LNCaP clone FGC (cell line): Measurements from ENCODE around the gene PIEZO2.

Experiments used
- DNase-seq: peaks from one replicate; pipeline ENCODE4 v3.0.0-alpha.2; 2011; ENCODE audit warnings: low read depth
- H3K4me3 ChIP-seq: 2 replicates; pipeline ENCODE4 v1.5.1; 2011; ENCODE audit warnings: mild to moderate bottlenecking, low read depth, low read length, control low read depth
- TF ChIP-seq, protein P1 (sequence below): IDR thresholded peaks from 2 replicates; pipeline ENCODE4 v1.5.1; 2012; ENCODE audit warnings: mild to moderate bottlenecking; ENCODE audit not compliant: control insufficient read depth, insufficient read depth; ENCODE audit errors: extremely low read depth

Gene PIEZO2

GRCh38 chr18:10928772-10929373, 220.5 kb downstream of the PIEZO2 start:
- TF ChIP-seq, protein P1, sequence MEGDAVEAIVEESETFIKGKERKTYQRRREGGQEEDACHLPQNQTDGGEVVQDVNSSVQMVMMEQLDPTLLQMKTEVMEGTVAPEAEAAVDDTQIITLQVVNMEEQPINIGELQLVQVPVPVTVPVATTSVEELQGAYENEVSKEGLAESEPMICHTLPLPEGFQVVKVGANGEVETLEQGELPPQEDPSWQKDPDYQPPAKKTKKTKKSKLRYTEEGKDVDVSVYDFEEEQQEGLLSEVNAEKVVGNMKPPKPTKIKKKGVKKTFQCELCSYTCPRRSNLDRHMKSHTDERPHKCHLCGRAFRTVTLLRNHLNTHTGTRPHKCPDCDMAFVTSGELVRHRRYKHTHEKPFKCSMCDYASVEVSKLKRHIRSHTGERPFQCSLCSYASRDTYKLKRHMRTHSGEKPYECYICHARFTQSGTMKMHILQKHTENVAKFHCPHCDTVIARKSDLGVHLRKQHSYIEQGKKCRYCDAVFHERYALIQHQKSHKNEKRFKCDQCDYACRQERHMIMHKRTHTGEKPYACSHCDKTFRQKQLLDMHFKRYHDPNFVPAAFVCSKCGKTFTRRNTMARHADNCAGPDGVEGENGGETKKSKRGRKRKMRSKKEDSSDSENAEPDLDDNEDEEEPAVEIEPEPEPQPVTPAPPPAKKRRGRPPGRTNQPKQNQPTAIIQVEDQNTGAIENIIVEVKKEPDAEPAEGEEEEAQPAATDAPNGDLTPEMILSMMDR: no peak
- DNase-seq: no peak
- no peak overlapping the region for H3K4me3 ChIP-seq

GRCh38 chr18:10928011-10928771, 221.2 kb downstream of the PIEZO2 start:
- TF ChIP-seq, protein P1: no peak
- DNase-seq: no peak
- H3K4me3 ChIP-seq: no peak overlapping the region

DNA sequence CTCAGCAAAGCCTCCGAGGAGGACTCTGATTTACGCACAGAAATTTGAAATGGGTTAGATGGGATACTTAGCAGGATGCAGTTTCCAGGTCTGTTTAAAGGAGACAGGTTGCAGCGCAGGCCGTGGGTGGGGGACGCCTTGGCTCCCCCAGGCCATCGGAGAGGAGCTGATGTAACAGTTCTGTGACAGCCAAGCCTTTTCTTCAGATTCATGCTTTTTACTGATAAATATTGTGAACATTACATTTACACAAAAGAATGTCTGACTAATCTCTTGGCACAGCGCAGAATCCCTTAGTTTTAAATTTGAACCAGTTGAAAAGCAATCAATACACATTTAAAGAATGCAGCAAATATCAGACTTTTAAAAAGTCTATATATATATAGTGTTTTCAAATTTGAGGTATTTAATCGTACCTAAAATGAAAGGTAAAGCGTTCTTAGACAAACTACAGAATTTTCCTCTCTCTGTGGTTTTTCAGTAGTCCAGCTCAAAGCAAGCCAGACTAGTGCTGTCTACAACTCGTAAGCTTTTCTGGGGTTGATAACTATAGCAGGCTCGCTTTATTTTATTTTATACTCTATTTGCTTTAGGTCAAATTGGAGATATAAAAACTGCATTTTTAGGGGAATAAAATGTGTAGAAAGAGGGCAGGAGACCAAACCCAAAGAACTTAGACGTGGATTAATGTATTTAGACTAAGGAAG, 221.9 kb downstream of the PIEZO2 start:
- TF ChIP-seq, protein P1: no peak
- no peak overlapping the region for H3K4me3 ChIP-seq
- DNase-seq: no peak

DNA sequence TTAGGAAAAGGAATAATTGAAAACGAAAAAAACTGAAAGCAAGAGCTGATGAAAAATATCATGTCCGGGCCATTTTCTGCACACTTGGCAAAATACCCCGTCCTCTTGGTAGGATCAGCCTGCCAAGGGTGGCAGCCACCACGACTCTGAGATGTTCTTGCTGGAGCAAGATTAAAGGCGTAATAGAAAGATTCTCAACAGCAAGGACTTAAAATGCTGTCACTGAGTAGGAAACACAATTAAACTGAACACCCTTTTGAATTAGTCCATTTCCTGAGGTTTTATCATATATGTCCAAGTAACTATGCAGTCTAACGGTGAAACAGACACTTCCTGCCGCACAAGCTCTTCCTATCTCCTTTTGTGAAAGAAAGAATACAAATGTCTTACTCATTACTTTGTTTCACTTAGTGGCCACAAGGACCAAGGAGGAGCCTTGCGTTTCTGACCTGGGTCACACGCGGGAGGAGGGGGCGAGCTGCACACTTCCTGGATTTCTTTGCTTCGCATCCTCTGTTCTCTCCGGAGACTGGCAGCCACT, 222.7 kb downstream of the PIEZO2 start:
- DNase-seq: no peak
- TF ChIP-seq, protein P1: no peak
- H3K4me3 ChIP-seq: no peak overlapping the region

DNA sequence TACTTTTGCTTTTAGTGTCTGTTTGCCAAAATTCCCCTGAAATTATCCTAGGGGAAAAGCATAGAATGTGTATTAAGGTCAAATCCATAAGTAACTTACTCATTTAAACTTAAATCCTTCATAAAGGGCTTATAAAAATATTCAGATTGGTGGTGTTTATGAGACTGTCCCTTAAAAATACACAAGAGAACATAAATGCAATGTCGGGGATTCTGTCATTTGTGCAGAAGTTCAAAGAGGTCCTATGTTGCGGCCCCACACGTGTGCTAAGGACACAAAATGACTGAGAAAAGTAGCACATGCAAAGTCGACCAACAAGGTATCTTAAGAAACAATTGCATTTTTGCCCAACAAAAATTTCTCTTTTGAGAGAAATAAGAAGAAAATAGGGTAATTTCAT, 225.1 kb downstream of the PIEZO2 start:
- DNase-seq: no peak
- TF ChIP-seq, protein P1: no peak
- H3K4me3 ChIP-seq: no peak overlapping the region

- TF ChIP-seq, protein P1: no peak
- no peak for DNase-seq
- H3K4me3 ChIP-seq: no peak overlapping the region
Measured at GRCh38 chr18:10923551-10924070, 225.8 kb downstream of the PIEZO2 start.
